Colon (tissue), 2 donors: Measurements from ENCODE around the gene TRIM14.
"Not testable (repeated sequence)": the region's sequence is repeated elsewhere in the genome, so short reads cannot be mapped to it uniquely, and the experiment has no call there.

Source experiments
- FAIRE-seq: peaks from 2 replicates; lab custom pipeline; 2012; peaks lifted over from hg19 to GRCh38; lab: Jason Lieb, UNC
- donor health status: control.
- donor health status: control.

The TRIM14 gene

DNA sequence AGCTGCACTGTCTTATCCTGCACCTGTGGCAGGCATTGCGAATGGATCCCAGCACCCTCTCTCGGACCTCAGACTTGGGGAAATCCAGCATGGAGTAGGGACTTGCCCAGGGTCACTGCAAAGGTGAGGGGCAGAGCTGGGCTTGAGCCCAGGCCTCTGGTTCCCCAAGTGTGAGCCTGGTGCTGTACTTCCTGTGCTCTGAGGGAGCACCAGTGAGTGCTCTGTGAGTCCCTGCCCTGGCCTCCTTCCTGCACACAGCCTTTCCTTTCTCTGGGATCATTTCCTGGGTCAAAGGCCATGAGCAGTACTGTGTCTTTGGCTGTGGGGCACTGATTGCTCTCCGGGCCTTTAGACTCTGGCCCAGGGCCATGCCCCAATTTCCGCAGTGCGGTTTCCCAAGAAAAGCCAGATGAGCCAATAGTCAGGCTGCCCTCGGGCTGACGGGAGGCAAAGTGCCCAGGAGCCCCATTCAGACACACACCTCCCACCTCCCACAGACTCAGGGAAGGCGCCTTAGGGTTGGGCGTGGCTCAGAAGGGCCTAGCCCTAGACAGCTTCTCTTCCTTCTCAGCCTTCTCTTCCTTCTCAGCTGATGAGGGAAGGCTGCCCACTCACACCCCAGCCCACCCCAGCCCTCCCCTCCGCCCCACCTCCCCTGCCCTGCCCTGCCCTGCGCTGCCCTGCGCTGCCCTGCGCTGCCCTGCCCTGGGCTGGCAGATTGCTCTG is 23.3 kb upstream of the TRIM14 start:
- no peak for FAIRE-seq

DNA sequence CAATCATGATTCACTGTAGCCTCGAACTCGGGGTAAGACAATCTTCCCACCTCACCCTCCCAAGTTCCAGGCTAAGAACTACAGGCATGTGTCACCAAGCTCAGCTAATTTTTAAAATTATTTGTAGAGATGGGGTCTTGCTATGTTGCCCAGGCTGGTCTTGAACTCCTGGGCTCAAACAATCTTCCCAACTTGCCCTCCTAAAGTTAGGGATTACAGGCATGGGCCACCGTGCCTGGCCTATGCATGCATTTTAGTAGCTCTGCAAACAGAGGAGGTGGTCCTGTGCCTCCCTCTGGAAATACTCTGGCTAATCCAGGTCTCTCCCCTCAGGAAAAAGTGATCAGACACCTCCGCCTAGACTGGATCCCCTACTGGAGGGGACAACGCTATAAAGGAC is 21.5 kb upstream of the TRIM14 start:
- FAIRE-seq, result no peak

DNA sequence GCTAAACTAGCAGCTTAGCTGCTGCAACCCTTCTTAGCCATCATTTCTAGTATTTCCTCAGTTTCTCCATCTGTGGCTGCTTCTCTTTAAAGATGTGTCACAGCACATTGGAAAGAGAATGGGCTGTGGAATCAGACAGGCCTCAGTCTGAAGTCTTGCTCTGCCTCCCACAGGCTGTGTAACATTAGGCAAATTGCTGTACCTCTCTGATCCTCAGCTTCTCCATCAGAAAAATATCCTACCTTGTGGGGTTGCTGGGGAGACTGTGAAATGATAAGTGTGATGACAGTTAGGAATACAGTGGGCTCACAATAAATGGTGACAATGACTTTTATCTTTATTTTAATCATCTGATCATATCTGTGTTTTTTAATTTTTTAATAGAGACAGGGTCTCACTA is 17.5 kb upstream of the TRIM14 start:
- no peak for FAIRE-seq

DNA sequence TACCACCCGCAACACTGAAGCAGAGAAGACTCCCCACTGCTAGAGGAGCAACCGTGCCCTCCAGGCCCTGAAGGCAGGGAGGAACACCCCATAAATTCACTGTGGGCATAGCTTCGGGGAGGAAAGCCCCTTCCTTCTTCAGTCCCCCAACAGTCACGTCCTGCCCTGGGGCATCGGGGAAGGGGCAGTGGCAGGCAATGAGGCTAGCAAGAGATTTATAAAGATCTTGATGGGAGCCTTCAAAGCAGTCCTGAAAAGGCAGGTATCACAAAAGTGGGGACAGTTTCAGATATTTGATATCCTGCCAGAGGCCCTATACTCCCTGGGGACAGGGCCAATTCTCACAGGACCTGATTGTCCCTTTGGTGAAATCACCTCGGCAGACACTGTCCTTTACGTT is 16.9 kb upstream of the TRIM14 start:
- FAIRE-seq, result no peak

DNA sequence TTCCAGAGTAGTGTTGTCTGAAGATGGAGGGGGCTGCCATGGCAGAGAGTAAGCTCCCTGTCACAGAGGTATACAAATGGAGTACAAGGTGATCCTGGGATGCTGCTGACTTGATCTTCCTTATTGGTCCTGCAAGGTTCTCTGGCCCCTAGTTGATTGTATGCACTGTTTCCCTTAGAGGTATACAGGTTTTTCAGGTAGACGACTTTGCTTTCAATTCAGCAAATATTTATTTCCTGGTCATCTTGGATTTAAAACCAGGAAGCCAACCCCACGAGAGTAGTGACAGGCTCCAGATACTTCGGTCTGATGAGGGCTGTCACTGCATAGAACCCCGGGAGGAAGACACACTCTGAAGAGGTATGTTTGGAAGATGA is 16.5 kb upstream of the TRIM14 start:
- no peak for FAIRE-seq

DNA sequence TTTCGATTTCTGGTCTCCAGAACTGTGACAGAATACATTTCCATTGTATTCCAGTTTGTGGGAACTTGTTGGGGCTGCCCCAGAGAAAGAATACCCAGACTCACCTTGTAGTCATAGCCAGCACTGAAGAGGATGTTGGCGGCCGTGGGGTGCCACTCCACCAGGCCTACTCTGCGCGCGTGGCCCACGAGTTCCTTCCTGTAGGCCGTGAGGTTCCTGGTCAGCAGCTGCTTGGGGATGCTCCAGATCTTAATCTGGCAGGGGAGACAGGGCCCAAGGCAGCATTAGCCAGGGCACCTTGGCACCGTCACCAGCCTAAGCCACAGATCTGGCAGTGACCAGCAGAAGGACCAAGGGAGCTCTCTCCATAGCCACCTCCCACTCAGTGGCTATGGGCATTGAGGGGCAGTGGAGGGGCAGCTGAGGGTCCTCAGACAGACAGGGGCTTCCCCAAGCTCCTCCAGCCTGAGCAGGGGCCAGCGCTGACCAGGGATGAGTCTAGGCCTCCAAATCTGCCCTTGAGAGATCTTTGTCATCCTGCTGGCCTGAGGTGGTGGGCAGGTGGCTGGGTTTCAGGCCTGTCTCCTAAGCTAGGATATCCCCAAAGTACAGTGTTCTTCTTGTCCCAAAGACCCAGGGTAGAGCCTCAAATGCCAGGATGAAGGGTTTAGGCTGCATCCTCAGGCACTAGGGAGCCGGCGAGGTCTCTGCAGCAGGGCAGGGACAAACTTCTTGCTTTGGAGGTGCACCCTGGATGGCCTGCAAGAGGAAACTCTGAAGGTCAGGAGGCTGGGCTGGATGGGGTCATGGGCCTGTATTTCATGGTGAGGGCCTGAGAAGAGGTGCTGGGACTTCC is 15.9 kb upstream of the TRIM14 start:
- no peak for FAIRE-seq

DNA sequence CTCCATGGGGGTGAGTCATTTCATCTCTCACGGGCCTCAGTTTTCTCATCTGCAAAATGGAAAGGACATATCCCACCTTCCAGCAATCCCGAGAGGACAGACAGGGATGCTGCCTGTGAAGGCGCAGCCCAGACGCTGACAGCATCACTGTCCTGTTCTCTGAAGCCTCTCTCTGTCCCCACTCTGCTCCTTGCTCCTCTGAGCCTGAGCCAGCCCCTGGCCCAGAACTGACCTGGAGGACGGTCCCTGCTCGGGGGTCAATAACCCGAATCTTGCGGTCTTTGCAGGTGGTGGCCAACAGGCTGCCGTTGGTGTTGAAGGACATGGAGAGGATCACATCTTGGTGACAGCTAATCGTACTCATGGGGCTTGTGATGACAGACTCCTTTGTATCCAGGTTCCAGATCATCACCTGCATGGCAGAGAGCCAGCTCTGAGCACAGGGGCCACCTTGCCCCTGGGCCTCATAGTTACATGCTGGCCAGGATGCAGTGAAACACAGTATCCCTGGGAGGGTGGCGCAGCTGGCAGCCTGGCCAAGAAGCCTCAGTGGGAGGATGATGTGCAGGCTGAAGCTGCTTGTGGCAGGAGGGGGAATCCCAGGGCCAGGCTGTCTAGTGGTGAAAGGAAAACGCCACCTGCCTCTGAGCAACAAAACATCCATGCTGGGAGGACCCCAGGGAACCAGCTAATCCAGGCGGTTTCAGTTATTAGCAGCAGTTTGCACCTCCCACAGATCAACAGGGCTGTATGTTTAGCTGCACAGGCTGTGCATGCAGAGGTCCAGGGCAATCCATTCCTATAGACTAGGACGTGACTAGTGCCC is 14.0 kb upstream of the TRIM14 start:
- no peak for FAIRE-seq

DNA sequence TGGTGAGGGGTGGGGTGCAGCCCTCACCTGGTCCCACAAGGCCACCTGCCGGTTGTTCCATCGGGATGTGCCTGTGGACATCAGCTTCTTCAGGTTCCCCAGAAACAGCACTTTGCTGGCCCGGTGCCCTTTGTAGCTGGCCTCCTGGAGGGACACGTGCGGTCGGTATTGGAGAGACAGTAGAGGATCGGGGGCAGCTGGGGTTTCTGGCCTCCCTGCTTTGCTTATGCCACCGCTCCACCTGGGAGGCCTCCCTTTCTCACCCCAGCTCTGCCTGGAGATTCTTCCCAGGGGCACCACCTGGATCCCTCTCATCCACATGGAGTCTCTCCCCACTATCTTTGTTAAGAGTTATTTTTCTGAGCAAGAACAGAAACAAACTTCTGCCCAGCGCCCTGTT is 13.1 kb upstream of the TRIM14 start:
- no peak for FAIRE-seq

DNA sequence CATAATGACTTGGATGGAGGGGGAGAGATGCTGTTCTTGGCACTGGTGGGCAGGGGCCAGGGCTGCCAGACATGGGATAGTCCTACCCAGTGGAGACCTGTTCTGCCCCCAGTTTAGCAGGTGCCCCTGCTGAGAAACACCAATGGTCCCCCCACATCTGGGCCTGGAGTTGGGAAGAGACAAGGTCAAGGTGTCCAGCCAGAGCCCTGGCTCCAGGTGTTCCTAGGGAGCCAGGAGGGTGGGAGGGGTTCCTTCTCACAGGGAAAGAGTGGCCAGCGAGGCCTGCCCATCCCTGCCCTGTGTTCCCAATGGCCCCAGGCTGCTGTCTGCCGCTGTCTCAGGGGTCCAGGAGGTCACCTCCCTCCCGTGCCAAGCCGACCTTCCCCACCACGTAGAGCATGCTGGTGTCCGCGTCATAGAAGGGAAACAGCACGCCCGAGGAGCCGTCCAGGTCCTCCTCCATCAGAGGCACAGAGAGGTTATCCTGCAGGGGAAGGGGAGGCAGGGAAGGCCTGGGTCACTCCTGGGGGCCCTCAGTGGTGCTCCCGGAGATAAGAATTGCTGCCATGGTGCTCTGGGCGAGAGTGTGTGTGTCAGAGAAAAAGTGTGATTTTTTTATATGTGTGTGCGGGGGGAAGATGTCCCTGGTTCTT is 11.7 kb upstream of the TRIM14 start:
- FAIRE-seq, result no peak

DNA sequence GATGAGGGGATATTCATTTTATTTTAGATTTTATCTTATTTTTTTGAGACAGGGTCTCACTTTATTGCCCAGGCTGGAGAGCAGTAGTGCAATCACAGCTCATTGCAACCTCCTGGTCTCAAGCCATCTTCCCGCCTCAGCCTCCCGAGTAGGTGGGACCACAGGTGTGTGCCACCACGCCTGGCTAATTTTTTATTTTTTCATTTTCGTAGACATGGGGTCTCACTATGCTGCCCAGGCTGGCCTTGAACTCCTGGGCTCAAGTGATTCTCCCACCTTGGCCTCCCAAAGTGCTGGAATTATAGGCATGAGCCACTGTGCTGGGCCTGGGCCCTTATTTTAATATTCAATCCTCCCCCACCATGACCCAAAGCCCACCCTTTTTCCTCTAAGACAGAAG is 11.0 kb upstream of the TRIM14 start:
- FAIRE-seq, result not testable (repeated sequence)

DNA sequence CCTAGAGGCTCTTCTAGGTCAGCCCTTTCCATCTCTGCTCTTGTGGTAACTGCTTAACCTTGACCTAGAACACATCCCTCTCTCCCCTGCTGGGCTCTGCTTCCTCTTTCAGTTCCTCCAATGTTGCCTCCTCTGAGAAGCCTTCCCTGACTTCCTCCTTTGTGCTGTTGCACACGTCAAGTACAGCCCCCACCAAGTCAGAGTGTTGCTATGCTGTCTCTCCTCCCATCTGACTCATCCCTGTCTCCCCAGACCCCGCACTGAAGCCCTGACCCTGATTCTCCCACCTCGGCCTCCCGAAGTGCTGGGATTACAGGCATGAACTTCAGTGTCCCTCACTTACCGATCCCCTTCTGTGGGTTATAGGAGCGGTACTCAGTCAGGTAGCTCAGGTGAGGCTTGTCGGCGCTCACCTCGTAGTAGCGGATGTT is 10.4 kb upstream of the TRIM14 start:
- FAIRE-seq, result no peak

DNA sequence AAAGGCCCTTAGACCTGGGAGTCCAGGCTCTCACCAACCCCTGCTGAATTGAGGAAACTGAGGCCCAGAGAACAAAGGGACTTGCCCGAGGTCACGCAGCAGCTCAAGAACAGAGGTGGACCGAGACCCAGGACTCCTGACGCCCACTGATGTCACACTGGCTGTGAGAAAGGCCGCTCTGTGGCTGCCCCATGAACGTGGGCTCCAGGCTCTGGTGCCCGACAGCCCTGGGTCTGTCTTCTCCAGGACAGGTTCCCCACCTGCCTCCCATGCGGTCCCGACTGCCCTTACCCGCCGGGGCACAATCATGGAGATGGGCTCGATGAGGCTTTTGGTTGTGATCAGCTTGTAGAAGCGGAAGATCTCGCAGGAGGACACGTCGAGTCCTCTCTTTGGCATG is 9.3 kb upstream of the TRIM14 start:
- FAIRE-seq, result no peak

DNA sequence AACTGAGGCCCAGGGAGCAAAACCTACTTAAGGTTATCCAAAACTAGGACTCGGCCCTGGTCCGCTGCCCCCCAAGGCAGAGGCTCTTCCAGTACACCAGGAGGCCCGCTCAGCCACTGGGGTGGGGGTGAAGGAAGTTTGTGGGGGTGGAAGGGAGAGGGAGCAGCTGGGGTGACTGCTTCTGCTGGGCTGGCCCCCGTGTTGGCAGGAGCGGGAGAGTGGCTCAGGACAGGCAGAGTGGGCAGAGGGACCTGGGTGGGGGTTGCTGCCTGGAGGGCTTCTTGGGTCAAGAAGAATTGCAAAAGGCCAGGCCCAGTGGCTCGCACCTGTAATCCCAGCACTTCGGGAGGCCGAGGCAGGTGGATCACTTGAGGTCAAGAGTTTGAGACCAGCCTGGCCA is 8.2 kb upstream of the TRIM14 start:
- no peak for FAIRE-seq

DNA sequence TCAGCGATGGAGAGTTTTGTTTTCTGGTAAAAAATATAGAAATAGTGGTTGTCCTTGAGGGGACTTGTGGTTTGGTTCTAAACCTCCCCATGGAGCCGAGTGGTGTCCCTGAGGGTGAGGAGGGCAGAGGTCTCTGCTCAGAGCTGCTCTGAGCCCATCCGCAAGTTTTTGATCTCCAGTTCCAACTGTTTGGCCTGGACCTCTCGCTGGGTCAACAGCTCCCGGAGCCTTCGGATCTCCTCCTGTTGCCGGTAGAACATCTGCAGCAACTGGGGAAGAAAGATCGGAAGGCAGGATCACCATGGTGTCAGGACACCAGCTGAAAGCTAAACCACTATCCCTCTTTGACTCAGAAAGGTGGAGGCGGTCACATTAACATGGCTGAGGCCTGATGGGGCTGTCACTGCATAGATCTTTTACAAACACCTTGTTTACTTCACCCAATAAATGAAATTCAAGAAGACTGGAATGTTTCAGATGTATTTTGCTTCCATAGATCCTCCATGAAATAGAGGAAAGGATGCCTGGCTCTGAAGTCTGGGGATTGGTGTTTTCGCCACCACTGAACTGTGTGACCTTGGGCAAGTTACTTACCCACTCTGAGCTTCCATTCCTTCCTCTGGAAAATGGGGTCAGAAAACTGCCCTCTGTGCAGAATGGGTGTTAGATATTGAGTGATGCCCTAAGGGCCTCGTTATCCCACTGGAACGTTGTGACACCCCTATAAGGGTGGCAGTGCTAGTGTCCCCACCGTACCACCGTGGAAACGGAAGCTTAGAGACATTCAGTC is 5.8 kb upstream of the TRIM14 start:
- FAIRE-seq, result no peak

DNA sequence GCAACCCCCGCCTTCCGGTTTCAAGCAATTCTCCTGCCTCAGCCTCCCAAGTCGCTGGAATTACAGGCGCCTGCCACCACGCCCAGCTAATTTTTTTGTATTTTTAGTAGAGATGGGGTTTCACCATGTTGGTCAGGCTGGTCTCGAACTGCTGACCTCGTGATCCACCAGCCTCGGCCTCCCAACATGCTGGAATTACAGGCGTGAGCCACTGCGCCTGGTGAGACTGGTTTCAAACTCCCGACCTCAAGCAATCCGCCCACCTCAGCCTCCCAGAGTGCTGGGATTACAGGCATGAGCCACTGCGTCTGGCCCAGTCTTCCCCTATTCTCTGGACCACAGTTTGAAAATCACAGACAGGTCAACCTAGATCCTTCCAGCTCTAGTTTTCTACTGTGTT is 5.1 kb upstream of the TRIM14 start:
- not testable (repeated sequence) for FAIRE-seq

DNA sequence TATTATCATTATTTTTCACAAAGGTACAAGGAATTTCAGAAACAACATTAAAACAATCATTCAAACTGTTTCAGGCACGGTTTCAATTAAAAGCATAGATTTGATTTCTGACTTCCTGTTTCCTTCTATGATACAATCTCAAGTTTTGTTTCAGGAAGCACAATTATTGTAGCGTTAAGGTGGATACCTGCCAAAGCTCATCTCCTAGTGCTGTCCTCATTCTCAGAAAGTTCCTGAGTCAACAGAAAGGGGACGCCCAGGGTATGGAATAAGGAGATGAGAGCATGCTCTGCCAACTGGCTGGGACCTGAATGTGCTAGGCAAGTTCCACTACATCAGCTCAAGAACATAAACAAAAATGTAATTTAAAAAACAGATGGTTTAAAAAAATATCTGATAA is 2.0 kb upstream of the TRIM14 start:
- no peak for FAIRE-seq

DNA sequence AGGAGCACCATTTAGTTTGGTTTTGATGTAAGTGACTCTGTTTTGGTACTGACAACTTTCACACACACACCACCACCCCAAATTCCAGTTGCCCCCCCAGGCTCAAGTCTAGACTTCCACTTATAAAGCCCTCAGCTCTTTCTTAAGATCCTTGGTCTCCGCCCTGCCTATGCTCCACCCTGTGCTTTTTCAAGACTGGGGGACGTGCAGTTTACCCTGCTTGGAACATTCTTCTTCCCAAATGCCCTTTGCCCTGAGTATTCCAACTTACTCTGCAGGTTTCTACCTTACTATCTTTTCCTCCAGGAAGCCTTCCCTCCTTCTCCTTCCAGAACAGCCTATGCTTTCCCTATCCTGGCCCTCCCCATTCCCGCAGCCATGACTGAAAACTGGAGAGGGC is 1.5 kb upstream of the TRIM14 start:
- no peak for FAIRE-seq

DNA sequence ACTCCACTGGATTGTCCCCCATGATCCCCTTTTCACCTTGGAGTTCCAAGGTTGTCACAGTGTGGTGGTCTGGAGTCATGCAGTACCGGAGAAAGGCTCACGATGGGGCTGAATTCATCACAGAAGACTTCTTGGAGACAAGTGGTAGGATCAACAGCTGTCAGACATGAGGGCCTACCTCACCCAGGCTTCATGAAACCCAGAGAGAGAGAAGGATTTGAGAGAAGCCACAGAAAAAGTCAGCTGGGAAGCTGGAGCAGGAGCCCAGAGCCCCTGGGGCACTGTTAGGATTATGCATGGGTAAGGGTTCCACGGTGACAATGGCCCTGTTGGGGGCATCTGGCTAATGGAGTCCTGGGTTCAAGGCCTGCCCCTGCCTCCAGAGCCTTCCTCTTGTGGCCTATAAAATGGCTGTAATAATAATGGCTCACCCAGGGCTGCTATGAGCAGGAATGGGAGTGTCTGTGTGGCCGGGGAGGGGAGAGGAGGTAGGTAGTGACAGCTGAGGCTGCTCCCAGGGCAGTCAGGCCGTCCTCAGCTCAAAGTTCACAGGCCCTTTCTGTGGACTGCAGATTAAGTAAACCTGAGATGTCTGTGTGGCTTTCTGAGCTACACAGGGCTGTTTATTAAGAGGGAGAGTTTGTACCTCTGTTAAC is 910 bp downstream of the TRIM14 start:
- no peak for FAIRE-seq

DNA sequence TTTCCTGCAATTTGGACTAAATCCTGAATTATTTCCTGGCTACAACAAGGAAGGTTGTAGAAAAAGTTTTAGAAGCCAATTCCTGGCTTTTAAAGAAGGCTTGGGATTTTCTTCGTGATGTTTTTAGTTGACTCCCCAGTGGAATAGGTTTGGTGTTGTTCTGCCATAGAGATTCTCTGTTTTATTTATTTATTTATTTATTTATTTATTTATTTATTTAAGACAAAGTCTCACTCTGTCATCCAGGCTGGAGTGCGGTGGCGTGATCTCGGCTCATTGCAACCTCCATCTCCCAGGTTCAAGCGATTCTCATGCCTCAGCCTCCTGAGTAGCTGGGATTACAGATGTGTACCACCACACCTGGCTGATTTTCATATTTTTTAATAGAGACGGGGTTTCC is 1.9 kb downstream of the TRIM14 start:
- not testable (repeated sequence) for FAIRE-seq

DNA sequence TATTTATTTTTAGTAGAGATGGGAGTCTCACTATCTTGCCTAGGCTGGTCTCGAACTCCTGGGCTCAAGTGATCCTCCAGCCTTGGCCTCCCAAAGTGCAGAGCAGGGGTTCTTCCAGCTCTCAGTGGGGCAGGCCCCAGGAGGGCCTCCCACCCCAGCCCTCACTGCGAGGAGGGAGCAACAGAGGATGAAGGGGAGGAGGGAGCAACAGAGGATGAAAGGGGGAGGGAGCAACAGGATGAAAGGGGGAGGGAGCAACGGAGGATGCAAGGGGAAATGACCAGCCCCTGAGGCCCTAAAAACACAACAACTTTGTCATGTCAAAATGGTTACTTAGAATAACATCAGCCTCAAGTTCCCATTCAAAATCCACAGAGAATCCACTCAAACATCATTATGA is 10.0 kb downstream of the TRIM14 start:
- FAIRE-seq, result no peak

DNA sequence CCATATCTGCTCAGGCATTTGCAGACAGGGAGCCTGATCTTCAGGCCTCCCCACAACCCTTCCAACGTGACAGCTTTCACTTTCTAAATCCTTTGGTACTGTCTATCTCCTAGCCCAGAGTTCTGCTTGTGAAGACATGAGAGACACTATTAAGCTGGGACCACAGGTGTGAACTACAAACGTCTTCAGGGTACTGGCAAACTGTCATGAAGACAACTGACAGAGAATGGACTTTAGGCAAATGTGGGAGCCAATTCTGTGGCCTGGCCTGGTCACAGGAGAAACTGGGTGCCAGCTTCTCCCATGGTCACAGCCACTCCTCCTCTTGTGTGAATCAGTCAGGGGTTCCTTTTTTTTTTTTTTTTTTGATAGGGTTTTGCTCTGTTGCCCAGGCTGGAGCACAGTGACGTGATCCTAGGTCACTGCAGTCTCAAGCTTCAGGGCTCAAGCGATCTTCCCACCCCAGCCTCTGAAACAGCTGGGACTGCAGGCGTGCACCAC is 10.4 kb downstream of the TRIM14 start:
- no peak for FAIRE-seq
